Measurements from ENCODE around the gene TP53BP1.
"Not testable (repeated sequence)": the region's sequence is repeated elsewhere in the genome, so short reads cannot be mapped to it uniquely, and the experiment has no call there.

The TP53BP1 gene

GRCh38 chr15:43492673-43493601 lies at the start of gene TP53BP1:
TSS of gene TP53BP1 (minus strand) at chr15:43493156. CDS start at chr15:43493043, 113 bp downstream.
- DNase-seq, result peak; percentile 89

GRCh38 chr15:43541785-43542184 lies 48.8 kb upstream of the TP53BP1 start:
- no peak for DNase-seq

GRCh38 chr15:43538091-43538490 lies 45.1 kb upstream of the TP53BP1 start:
- no peak for DNase-seq

GRCh38 chr15:43534897-43535296 lies 41.9 kb upstream of the TP53BP1 start:
- DNase-seq, result no peak

- not testable (repeated sequence) for DNase-seq
Measured at GRCh38 chr15:43532826-43533225, 39.9 kb upstream of the TP53BP1 start.

- no peak for DNase-seq
Measured at GRCh38 chr15:43531018-43531670, 38.2 kb upstream of the TP53BP1 start.

GRCh38 chr15:43529587-43530345 lies 36.8 kb upstream of the TP53BP1 start:
- no peak for DNase-seq

- no peak for DNase-seq
Measured at GRCh38 chr15:43529141-43529540, 36.2 kb upstream of the TP53BP1 start.

GRCh38 chr15:43528542-43529007 lies 35.6 kb upstream of the TP53BP1 start:
- no peak for DNase-seq

- no peak for DNase-seq
Measured at GRCh38 chr15:43527802-43528541, 35.0 kb upstream of the TP53BP1 start.

- no peak for DNase-seq
Measured at GRCh38 chr15:43527016-43527801, 34.3 kb upstream of the TP53BP1 start.

GRCh38 chr15:43526261-43526930 lies 33.4 kb upstream of the TP53BP1 start:
- DNase-seq, result no peak

- DNase-seq, result no peak
Measured at GRCh38 chr15:43525131-43525530, 32.2 kb upstream of the TP53BP1 start.

- no peak for DNase-seq
Measured at GRCh38 chr15:43524254-43524845, 31.4 kb upstream of the TP53BP1 start.

- no peak for DNase-seq
Measured at GRCh38 chr15:43523646-43524045, 30.7 kb upstream of the TP53BP1 start.

GRCh38 chr15:43522247-43522646 lies 29.3 kb upstream of the TP53BP1 start:
- no peak for DNase-seq

GRCh38 chr15:43521419-43521818 lies 28.5 kb upstream of the TP53BP1 start:
- DNase-seq, result no peak

GRCh38 chr15:43520138-43520537 lies 27.2 kb upstream of the TP53BP1 start:
- no peak for DNase-seq

- no peak for DNase-seq
Measured at GRCh38 chr15:43519196-43519595, 26.2 kb upstream of the TP53BP1 start.

- DNase-seq, result peak; percentile 65
Measured at GRCh38 chr15:43518197-43518761, 25.3 kb upstream of the TP53BP1 start.
